ENCODE data around the gene BCLAF1.

- TF ChIP-seq, protein P1, sequence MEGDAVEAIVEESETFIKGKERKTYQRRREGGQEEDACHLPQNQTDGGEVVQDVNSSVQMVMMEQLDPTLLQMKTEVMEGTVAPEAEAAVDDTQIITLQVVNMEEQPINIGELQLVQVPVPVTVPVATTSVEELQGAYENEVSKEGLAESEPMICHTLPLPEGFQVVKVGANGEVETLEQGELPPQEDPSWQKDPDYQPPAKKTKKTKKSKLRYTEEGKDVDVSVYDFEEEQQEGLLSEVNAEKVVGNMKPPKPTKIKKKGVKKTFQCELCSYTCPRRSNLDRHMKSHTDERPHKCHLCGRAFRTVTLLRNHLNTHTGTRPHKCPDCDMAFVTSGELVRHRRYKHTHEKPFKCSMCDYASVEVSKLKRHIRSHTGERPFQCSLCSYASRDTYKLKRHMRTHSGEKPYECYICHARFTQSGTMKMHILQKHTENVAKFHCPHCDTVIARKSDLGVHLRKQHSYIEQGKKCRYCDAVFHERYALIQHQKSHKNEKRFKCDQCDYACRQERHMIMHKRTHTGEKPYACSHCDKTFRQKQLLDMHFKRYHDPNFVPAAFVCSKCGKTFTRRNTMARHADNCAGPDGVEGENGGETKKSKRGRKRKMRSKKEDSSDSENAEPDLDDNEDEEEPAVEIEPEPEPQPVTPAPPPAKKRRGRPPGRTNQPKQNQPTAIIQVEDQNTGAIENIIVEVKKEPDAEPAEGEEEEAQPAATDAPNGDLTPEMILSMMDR (IDR thresholded peaks at IDR 0.05; ENCODE audit: extremely low read depth in 1 of 2, insufficient read depth in 1 of 2, low read depth in 1 of 2, low read length in 2 of 2) = no peak
- no peak for TF ChIP-seq POLR2A (IDR thresholded peaks at IDR 0.05; ENCODE audit: low read depth, low read length)
- no peak for TF ChIP-seq MYC (IDR thresholded peaks at IDR 0.05; ENCODE audit: low read depth, low read length)
- no peak for TF ChIP-seq POLR2AphosphoS5 (IDR thresholded peaks at IDR 0.05; ENCODE audit: insufficient read depth, low read depth, low read length)
Measured at GRCh38 chr6:136213853-136214252, 75.8 kb downstream of the BCLAF1 start.

Measured in endothelial cell of umbilical vein (primary cell).